Medulla oblongata (tissue), 1 donor: ENCODE data around the gene CTLA4.

ENCODE experiments used
- DNase-seq: peaks from one replicate; pipeline ENCODE4 v3.0.0-alpha.2; 2015; ENCODE audit errors: extremely low spot score

The CTLA4 gene

DNA sequence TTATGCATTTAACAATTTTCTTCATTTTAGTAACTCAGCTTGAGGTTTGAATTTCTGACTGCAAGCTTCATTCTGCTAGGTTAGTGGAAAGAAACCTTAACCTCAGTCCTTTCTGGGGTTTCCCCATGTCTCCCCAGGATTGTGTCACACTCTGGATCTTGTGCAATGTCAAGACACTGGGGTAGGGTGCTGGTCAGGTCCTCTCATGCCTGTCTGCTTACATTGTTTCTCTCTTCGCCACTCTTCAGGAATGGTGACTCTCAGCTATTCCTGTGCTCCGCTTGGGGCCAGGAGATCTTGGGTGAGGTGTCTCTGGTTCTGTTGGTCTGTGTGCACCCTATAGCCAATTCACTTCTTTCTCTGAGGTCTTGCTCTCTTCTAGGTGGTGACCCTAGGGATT is 23.9 kb downstream of the CTLA4 start:
- peak; percentile 69 for DNase-seq

DNA sequence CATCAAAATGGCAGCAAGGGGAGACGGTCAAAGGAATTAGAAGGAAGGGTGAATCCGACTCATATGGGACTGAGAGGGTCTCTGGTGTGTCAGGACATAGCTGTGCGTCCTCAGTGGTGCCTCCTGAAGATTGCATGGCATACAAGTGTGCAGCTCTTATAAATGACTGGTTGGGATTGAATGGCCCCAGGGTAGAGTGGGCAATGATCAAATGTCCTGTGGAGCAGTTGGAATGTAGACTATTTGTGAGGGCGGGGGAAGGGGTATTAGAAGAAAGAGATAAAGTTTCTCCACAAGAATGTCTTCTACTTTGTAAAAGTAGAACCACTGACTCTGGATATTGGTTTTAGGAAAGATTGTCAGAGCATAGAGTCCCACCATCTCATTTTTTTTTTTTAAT is 24.6 kb downstream of the CTLA4 start:
- DNase-seq: no peak

DNA sequence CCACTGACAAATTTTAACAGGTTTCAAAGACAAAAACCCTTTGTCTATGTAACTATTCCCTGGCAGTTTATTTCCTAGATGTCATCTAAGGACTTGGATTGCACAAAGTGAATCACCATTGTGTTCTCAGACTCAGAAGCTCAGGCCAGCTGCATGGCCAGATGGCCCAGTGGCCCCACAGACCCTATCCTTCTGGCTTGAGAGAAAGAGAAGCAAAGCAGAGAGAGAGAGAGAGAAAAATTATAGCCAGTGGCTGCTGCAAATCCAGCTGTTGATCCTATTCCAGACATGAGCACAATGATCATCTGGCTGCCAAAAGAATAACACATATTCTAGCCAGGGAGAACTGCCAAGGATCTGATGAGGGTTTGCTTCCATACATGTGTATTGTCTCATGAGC is 25.8 kb downstream of the CTLA4 start:
- peak; percentile 82 for DNase-seq

DNA sequence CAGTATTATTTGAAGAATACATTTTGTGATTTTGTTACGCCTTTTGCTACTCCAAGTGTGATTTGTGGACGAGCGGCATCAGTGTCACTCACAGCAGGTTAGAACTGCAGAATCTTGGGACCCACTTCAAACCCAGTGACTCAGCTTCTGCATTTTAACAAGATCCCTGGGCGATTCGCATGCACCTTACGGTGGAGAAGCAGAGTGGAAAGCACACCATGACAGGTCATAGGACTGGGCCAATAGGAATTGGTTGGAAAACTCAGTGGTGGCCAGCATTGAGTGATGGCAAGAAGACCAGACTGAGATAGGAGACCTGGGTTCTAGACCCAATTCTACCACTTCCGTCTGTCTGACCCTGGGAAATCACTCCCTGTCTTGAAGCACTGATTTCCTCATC is 26.3 kb downstream of the CTLA4 start:
- DNase-seq: no peak

DNA sequence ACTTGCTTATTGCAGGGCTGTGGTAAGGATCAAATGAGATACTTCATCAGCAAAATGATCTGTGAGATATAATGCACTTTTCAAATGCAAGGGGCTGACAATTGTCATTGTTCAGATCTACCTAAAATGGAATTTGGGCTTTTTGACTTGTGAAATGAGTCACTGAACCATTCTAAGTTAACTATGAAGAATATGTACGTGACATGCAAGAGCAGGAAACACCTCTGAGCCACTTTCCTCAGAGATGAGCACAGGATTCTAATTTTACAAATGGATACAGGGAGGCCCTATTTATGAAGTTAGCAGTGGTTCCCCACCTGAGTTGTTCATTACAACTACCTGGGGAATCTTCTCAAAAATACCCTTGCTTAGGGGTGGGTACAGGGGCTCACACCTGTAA is 26.7 kb downstream of the CTLA4 start:
- DNase-seq: no peak

DNA sequence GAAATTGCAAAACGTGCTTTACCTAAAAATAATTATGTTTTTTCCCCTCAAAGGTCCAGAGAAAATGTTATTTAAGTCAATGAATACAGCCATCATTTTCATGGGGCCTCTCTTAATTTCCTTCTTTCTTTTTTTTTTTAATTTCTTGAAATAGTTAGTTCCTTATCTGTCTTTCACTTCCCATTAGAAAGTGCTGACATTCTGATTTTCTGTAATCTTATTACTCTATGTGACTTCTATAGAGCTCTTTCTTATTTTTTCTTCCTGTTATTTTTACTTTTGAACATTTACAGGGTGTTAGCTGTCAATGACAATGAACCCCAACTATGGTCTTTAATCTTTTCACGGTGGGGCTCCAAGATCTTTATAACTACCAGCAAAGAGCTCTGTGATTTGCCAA is 30.0 kb downstream of the CTLA4 start:
- DNase-seq: peak; percentile 62

DNA sequence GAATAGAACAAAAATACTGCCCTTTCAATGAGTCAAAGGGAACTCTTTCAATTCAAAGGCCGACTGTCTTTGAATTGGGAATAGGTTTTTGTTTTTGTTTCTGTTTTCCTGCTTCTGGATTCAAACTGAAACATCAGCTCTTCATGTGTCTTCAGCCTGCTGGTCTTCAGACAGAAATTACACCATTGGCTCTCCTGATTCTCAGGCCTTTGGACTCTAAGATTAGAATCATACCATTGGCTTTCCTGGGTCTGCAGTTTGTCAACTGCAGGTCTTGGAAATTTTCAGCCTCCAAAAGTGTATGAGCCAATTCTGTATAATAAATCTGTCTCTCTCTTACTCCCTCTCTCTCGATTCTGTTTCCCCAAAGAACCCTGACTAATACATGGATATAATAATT is 31.1 kb downstream of the CTLA4 start:
- no peak for DNase-seq

DNA sequence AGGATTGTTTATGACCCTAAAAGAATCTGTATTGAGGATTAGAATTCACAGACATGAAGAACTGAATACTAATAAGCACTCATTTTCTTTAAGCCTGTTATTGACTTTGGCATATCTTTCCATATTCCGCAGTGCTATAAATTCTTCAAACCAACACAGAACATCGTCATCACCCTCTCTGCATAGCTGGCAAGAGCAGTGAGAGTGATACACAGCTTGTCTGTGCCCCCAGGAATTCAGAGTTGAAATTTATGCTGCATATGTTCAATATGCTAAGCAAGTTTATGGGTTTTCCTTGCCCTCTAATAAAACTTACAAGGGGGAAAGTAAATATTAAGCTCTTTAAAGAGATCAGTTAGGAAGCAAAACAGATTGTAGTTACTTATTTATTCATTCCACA is 32.7 kb downstream of the CTLA4 start:
- DNase-seq: no peak

DNA sequence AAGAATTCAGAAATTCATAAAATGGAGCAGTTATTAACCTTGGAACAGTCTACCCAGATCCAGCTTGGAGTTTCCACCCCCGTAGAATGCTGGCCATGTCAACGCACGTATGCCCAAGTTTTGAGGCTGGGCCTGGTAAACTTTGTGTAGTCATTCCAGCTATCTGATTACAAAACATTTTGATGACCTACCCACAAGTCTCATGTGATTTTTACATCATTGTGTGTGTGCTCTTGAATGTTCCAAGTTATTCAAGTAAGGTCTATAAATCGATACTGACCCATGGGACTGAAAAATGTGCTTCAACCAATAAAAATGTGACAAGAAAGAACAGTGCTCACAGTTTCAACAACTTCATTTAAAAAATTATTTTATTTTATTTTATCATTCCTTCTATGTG is 36.5 kb downstream of the CTLA4 start:
- DNase-seq: no peak

DNA sequence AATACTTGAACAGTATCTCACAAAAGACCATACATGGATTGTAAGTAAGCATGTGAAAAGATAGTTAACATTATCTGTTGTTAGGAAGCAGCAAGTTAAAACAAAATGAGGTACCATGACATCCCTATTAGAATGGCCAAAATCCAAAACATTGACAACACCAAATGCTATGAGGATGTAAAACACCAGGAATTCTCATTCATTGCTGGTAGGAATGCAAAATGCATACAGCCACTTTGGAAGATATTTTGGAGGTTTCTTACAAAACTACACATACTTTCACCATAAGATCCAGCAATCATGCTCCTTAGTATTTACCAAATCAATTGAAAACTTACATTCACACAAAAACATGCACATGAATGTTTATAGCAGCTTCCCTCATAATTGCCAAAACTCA is 38.1 kb downstream of the CTLA4 start:
- no peak for DNase-seq

DNA sequence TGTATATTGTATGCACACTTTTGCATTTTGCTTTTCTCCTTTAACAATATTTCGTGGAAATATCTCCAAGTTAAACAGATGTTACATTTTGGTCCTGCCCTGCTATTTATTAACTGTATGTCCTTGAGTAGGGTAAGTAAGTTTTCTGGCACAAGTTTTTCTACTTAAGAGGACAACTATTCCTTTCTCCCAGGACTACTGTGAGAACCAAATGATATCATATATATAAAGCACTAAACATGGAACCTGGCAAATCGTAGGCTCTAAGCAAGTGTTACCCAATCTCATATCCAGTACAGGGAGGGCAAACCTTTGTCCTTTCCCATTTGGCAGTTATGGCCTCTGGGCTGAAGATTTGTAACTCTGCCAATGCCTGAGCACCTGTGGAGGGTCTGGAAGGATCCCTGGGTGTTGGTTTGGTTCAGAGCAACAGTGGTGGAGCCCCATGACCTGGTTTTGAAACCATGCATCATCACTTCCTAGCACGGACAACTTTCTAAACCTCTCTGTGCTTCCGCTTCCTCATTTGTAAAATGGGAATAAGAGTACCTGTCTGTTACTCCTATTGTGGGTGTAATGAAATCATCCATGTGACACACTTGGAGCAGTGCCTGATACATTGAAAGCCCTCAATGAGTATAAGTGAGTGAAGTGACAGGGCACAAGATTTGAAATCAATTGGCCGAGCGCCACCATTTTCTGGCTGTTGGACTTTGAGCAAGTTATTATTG is 40.7 kb downstream of the CTLA4 start:
- peak; percentile 51 for DNase-seq

DNA sequence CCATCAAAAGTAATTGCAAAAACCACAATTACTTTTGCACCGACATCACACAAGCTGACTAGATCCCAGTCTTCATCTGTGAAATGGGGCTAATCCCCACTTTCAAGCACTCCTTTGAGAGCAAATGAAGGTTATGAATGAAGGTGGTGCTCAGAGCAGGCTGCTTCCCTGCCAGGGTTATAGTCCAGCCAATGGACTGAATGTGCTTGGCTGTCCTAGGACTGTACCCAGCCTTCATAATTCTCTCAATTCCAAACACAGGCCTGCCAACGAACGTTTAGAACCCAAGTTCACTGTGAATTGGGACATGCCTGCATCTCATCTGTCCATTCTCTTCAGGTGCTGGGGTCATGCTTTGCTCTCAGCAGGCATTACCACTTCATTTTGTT is 41.2 kb downstream of the CTLA4 start:
- no peak for DNase-seq

DNA sequence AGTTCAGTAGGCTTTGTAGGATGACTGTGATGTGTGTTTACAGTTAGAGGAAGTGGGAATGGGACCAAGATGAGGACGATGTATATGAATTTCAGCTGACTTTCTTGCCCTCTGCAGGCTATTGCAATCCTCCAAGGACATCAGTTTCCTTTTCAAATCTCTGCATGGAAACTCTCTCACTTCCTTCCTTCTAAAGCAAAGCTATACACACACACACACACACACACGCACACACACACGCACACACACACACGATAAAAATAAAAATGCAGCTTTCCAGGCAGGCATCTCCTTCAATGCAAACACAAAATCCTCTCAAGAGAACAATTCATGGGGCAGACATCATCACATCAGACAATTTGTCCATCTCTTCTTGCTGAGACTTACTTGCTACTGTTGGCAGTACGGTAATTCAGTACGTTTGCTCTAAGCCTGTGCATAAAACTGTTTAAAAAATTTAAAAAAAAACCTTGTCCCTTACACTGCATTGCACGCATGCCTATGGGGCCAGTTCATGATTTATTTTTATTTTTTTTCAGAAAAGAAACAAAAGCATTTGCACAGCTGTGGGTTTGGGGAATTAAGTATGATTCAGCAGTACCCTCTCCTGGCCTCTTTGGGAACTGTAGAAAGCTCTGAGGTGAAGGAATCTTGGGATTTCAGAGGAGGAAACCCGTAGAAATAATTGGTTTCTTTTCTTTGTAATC is 41.8 kb downstream of the CTLA4 start:
- peak; percentile 84 for DNase-seq

DNA sequence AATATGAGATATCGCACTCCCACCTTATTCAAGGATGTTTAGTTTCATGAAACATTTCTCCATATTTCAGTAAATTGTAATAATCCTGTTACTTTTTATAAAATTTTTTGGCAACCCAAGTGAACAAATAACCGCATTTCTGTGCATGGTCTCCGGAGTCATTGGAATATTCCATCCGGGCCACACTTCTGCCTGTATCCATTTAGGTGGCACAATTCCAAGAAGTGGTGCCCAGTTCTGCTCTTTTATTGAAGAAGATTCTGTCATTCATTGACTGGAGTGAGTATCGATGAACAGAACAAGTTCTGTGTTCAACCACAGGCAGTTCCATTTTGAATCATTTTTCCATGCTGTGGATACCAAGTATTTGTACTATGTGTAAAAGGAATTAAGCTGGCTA is 42.4 kb downstream of the CTLA4 start:
- DNase-seq: peak; percentile 28

DNA sequence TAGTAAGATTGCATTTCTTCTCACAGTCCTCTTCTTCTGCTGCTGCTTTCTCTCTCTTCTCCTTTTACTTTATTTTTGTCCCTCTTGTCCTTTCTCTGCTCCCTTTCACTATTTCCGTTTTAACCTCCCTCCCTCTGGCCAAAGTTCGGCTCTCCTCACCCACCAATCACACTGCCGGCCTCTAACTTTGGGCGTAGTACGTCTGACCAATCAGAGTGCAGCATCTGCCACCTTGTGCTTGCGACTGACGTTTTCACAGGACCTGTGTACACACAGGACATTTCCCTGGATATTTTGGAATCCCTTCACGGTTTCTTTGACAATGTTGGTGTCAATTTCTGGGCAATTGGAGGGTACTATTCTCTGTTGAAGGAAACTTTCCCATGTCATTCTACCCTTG is 46.4 kb downstream of the CTLA4 start:
- no peak for DNase-seq

DNA sequence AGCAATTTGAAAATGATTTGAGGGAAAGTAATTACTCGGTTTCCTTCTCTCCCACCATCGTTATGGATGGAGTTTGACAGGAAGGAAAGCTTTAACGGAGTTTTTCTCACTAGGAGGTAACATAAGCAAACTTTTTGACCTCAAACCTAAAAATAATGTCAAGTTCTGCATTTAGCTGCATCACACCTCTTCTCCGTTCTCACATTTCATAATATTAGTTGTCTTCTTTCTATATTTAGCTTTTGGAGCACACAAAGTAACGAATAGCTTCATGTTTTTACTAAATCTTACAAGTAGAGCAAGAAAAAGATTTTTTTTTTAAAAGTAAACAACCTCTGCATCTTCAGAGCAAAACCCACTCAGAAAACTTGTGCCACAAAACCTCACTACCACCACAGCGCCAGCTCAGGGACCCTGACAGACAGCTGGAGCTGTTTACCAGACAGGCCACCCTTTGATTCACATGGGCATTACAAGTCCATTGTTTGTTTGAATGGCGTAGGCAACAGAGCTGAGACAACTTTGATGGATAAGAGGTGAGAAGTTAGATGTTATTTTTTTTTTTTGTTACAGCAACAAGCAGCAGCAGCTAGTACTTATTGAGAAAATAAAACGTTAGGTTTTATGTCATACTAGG is 47.1 kb downstream of the CTLA4 start:
- DNase-seq: no peak

DNA sequence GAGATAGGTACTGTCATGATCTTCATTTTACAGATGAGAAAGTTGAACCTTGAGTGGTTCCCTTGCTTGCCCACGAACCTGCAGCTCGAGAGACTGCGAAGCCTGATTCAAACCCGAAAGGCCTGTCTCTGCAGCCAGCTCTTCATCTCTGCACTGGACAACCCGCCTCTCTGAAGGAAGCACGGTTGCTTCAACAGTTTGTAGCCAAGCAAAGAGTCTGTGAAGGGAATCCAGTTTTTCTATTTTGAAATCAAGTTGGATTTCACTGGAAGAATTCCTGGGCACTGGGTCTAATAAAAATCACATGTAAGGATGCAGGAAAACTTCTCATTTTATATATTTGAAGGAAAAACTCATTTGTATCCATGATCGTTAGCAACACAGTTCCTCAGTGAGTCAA is 47.7 kb downstream of the CTLA4 start:
- no peak for DNase-seq

DNA sequence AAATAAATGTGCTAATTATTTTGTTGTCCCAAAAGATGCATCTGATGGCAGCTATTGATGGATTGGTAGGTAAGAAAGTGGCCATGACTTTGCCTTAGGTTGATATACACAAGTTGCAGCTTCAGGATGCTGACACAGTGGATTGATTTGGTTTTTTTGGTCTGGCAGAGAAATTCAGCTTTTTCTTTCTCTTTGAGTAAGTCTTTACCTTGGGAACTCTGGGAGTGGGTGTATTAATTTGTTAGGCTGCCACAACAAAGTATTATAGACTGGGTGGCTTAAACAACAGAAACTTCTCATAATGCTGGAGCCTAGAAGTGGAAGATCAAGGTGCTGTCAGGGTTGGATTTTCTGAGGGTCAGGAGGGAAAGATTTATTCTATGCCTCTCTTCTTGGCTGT is 49.2 kb downstream of the CTLA4 start:
- DNase-seq: no peak

DNA sequence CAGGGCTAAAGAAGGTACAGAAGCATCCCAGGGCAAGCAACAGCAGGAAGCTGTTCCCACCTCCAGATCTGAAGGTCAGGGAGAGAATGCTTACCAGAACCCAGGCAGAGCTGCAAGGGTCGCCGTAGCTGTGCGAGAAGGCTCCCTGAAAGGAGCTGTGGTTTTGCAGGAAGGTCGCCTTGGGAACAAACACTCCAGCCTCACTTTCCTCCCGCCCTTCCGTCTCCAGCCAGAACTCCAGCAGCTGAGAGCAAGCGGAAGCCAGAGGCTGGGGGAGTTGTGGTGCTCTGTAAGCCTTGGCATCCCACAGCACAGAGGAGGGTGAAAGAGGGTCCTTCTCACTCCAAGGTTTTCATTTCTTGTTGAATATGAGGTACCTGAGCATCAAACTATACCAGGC is 50.7 kb downstream of the CTLA4 start:
- no peak for DNase-seq

DNA sequence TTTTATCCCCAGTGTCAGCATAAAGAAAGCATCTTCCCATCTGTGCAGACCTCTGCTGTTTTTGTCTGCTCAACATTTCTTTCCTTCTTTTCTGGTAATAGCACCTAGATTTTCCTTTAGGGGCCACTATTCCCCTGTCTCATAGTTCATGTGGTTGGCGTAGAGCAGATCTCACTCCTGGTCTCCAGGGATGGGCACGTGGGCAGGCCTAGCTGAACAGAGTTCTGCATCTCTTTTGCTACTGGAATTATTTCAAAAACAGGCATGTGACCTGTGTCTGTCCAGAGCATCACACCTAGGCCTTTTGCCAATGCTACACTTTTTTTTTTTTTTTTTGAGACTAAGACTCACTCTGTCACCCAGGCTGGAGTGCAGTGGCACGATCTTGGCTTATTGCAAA is 51.3 kb downstream of the CTLA4 start:
- DNase-seq: no peak
